GM12891 (cell line): ENCODE data around the gene CDKN1C.

Source experiments
- POLR2A ChIP-seq: IDR thresholded peaks from 2 replicates; pipeline ENCODE4 v1.6.1; 2011; ENCODE audit warnings: low read depth, low read length, control low read depth
- POLR2AphosphoS5 ChIP-seq: IDR thresholded peaks from 2 replicates; pipeline ENCODE4 v1.6.1; 2011; ENCODE audit warnings: low read depth, low read length, control low read depth

DNA sequence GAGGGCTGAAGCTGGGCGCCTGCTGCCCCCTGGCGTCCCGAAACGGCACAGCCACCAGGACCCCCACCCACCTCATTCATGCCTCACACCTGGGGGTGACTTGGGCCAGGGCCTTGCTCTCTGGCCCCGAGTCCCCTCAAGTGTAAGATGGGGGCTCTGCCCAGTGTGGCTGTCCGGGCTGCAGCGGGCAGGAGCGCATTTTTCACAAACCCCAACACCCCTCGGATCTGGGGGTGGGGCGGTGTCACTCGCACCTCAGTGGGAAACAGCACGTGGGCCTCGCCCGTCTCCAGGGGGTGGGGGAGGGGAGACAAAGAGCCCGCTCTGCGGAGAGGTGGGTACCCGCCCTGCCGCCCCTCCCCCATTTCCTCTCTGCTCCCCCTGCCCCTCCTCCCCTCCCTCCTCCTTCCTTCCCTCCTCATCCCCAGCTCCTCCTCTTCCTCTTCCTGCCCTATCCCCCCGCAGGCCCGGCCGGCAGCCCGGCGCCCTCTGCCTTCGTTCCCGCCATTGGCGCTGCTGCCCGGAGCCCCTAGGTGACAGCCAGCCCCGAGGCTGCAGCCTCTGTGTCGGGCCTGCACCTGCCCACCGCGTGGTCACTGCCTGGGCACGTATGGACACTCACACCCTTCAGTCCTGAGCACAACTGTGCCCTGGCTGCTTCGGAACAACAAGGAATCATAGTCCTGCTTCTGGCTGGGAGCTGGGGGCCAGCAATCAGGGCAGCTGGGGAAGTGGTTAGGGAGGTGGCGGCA, 6.8 kb upstream of the CDKN1C start:
- TF ChIP-seq POLR2A (no peak), POLR2AphosphoS5 (no peak)
